ENCODE measurements around the gene TMEM181. TPM values are rescaled to one million over a fixed set of nuclear protein-coding genes. Genes with fewer than 3 reads are reported as not detected.

The TMEM181 gene, protein sequence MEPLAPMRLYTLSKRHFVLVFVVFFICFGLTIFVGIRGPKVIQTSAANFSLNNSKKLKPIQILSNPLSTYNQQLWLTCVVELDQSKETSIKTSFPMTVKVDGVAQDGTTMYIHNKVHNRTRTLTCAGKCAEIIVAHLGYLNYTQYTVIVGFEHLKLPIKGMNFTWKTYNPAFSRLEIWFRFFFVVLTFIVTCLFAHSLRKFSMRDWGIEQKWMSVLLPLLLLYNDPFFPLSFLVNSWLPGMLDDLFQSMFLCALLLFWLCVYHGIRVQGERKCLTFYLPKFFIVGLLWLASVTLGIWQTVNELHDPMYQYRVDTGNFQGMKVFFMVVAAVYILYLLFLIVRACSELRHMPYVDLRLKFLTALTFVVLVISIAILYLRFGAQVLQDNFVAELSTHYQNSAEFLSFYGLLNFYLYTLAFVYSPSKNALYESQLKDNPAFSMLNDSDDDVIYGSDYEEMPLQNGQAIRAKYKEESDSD
- total RNA-seq = 42.2 and 46.5 TPM in 2 replicates

DNA sequence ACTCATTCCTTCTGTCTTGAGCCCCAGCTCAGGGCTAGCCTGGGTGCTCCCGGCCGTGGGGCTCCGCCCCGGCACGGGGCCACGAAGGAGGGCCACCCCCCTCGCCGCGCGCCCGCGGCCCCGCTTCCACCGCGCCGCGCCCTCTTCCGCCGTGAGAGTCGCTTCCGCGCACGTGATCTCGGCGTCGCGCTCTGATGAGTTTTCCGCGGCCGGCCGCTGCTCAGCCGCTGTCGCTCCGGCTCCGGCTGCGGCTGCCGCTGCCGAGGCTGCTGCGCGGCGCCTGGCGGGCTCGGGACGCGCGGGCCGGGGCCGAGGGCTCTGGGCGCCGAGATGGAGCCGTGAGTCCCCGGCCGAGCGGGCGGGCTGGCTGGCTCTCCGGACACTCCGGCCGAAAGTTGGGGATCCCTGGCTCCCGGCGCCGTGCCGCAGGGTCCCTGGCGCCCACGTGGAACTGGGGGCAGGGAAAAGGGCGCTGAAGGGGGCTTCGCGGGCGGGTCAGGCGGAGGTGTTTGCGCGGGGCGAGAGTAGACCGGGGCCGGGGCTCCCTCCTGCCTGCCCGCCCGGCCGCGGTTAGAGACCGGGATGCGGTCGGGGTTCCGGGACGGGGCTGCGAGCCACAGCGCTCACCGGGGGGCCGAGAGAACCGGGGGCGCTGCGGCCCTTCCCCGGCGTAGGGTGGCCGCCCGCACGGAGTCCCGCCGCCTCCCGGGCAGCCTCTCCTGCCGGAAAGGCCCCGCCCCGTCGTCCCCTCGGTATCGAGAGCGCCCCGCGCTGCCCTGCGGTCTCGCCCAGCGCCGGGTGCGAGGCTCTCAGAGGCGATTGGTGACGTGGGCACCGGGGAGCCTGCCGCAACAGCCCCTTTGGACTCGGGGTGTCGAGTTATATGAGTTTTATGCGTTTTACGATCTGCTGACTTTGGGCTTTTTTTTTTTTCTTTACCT lies at the start of gene TMEM181:
Gene TMEM181 (plus strand): TSS at position 197 of the 941 bp plus-strand sequence. CDS start 134 bp downstream, at position 331.

GRCh38 chr6:158644231-158645063 lies 84.6 kb downstream of the TMEM181 start, which contains the start of gene DYNLT1:
DYNLT1 (minus strand) TSS chr6:158644743; CDS start chr6:158644708, 35 bp downstream.

GRCh38 chr6:158649289-158650143 lies 89.6 kb downstream of the TMEM181 start, which contains the start of gene SYTL3:
SYTL3 (plus strand) TSS chr6:158650054; CDS start chr6:158663269, 13,215 bp downstream.

Other genes starting within 250 kb of the TMEM181 start
- gene TULP4, start 247.6 kb upstream of the TMEM181 start, total RNA-seq = 75.8 and 107 TPM in 2 replicates
- gene DYNLT1, start 84.7 kb downstream of the TMEM181 start, total RNA-seq = 75.1 and 122 TPM in 2 replicates
- 2.4 and 4.2 TPM in 2 replicates for gene SYTL3, start 90.0 kb downstream of the TMEM181 start, total RNA-seq

Data from smooth muscle cell of bladder (primary cell).